HT1080 (cell line): Measurements from ENCODE around the gene ACKR2. TPM values are rescaled to one million over a fixed set of nuclear protein-coding genes. Genes with fewer than 3 reads are reported as not detected.
A peak's percentile ranks its signal among the peaks of the same experiment; 100 is the strongest.

Source experiments
- DNase-seq: peaks from one replicate; pipeline ENCODE4 v3.0.0-alpha.2; 2015; ENCODE audit warnings: low read depth
- polyA plus RNA-seq, 2 experiments: library from polyadenylated mRNA; depleted of rRNA; stranded (reverse); fragments of >200 nt; gene quantifications; 2 replicates each; pipeline ENCODE4 v1.2.3, GENCODE V29; 2015
- total RNA-seq: library from RNA; depleted of rRNA; stranded (reverse); fragments of >200 nt; shearing (Covaris generic); gene quantifications from 2 replicates; pipeline ENCODE4 v1.2.3, GENCODE V29; 2014; rRNA removed

The ACKR2 gene, protein sequence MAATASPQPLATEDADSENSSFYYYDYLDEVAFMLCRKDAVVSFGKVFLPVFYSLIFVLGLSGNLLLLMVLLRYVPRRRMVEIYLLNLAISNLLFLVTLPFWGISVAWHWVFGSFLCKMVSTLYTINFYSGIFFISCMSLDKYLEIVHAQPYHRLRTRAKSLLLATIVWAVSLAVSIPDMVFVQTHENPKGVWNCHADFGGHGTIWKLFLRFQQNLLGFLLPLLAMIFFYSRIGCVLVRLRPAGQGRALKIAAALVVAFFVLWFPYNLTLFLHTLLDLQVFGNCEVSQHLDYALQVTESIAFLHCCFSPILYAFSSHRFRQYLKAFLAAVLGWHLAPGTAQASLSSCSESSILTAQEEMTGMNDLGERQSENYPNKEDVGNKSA
- total RNA-seq: not detected in 2 replicates
- 0.07 and 0.13 TPM in 2 replicates for polyA plus RNA-seq (2015; cell fraction: cytosol; rRNA removed)
- 0.07 and 0.17 TPM in 2 replicates for polyA plus RNA-seq (2015; cell fraction: nucleus; rRNA removed)

DNA sequence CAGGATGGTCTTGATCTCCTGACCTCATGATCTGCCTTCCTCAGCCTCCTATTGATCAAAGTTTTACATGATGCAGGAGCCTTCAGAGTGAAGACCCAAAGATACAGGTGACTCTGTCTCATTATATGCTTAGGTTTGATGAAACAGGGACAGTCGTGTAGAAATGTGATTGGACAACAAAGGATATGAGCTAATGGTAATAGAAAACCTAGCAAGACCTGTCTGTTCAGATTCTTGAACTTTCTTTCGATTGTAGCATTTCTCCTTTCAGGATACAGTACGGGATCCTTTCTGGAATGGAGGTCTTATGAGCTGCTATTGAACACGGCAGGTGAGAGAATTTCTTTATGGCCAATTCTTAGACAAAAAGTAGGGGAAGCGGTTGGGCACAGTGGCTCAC is at the start of gene ACKR2:
Gene ACKR2 (plus strand): TSS at position 244 of the 400 bp plus-strand sequence. CDS start 55,058 bp downstream, outside the sequence.
- DNase-seq: no peak

DNA sequence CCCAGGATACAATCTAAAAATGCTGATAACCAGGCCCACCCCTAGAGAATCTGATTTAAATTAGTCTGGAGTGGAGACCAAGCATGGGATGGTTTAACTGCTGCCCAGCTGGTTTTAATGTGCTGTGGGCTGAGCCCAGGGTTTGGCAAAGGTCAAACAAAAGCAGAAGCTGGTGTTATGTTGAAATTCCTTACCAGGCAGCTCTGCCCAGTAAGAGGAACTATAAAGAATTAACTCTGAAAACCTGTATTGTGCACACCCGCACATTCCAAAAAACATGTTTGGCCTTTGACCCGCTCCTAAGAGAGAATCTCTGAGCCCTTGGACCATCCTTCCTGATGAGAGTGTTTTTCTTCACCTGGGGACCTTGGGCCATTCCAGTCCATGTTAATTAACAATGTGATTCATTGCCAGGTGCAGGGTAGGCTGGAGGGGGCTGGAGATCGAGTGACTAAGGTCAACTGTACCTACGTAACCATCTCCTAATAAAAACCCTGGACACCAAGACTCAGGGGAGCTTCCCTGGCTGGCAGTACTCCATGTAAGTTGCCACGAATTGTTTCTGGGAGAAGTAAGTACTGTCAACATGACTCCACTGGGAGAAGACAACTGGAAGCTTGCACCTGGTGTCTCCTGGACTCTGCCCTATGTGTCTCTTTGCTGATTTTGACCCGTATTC is 47.1 kb upstream of the ACKR2 start:
- no peak for DNase-seq

DNA sequence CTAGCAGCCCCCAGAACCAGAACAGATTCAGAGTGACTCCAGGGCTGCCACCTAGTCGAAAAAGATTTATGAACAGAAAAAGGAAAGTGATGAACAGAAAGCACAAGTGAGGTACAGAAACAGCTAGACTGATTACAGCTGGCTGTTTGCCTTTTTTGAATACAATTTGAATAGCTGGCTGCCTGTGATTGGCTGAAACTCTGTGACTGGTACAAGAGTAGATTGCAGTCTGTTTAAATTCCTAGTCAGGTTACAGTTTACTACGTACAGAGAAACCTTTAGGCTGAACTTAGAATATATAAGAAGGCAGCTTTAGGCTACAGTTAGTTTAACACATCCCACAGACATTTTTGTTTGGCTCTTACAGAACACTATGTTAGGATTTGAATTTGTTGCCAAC is 46.2 kb upstream of the ACKR2 start:
- no peak for DNase-seq

DNA sequence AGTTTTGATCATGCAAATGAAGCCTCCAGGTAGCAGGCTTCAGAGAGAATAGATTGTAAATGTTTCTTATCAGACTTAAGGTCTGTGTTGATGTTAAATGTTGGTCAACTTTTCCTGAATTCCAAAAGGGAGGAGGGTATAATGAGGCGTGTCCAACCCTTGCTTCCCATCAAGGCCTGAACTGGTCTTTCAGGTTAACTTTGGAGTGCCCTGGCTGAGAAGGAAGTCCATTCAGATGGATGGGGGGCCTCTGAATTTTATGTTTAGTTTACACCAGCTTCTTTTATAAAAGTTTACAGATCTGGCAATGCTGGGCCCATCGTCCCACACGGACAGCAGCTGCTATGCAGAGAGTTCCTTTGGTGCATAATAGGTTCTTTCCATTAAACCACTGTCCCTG is 45.1 kb upstream of the ACKR2 start:
- DNase-seq: no peak

DNA sequence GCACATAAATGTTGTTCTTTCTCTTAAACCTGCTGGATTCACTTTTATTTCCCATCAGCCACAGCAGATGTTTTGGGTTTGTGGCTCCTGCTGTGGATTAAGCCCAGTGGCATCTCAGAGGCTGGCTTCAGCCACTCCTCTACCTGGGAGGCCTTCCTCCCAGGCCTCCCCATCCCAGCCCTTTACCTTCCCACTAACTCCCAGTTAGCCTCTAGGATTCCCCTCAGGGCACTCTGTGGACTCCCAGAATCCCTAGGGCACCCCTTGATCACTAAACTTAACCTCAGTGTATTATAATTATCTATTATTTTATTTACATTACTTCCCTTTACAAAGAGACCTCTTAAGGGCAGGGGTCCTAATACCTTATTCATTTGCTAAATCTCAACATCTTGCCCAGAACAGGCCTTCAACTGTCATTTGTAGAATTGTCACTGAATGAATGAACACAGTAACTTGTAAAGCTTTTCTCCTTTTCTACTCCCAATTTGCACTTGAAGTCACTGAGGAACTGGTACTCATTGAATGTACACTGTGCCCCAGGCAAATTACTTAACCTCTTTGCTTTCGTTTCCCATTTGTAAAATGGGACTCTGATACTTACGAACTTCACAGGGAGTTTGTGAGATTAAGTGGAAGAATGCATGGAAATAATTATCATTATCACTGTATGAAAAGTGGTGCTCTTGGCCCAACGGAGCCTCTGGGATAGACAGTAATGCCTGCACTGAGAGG is 44.5 kb upstream of the ACKR2 start:
- DNase-seq: no peak

DNA sequence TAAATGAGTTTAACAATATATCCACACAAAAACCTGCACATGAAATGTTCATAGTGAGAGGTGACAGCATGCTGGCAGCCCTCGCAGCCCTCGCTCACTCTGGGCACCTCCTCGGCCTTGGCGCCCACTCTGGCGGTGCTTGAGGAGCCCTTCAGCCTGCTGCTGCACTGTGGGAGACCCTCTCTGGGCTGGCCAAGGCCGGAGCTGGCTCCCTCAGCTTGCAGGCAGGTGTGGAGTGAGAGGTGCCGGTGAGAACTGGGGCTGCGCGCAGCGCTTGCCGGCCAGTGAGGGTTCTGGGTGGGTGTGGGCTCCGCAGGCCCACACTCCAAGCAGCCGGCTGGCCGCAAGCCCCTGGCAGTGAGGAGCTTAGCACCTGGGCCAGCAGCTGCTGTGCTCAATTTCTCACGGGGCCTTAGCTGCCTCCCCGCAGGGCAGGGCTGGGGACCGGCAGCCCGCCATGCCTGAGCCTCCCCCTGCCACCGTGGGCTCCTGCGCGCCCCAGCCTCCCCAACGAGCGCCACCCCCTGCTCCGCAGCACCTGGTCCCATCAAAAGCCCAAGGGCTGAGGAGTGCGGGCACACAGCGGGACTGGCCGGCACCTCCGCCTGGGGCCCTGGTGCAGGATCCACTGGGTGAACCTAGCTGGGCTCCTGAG is 39.6 kb upstream of the ACKR2 start:
- no peak for DNase-seq

DNA sequence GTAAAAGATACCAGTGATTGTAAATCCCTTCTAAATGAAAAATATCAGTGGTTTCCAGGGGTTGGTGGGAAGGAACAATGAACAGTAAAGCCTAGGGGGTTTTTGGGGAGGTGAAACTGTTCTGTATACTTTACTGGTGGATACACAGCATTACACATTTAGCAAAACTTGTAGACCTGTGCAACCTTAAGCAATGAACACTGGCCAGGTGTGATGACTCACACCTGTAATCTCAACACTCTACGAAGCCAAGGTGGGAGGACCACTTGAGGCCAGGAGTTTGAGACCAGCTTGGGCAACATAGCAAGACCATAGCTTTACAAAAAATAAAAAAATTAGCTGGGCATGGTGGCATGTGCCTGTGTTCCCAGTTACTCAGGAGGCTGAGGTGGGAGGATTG is 38.0 kb upstream of the ACKR2 start:
- DNase-seq: no peak

DNA sequence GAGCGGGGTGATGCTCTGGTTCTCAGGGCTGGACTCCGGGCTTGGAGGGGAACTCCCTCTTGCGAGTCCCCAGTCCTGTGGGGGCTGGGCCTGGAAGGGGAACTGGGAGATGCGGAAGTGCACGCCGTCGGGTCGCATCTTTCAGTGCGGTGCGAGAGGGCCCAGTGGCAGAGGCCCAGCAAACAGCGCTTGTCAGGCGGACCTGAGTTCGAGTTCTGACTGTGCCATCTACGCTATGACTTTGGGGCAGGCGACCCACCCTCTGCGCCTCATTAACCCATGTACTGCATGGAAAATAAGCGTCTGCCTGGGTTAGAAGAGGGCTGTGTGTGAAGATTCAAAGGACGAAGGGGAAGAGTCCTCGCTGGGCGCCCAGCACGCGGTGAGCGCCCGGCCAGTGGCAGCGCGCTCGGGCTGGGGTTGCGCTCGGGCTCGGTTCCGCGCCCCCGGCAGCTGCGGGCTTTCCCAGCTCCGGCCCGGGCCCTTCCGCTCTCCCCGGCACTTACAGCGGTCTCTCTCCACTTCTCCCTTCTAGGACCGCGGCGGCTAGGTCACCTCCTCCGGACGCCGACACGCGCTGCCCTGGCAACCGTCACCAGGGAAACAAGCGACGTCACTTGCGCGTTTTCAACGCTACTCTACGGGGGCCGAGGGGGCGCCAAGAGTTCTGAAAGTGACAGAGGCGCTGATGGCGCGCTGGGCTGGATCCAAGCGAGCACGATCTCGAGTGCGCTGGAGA is 36.4 kb upstream of the ACKR2 start, which contains the start of gene CCDC13:
Gene CCDC13 (minus strand): TSS at position 584 of the 739 bp plus-strand sequence. CDS start 14,908 bp downstream, outside the sequence.
- DNase-seq: peak; percentile 84

DNA sequence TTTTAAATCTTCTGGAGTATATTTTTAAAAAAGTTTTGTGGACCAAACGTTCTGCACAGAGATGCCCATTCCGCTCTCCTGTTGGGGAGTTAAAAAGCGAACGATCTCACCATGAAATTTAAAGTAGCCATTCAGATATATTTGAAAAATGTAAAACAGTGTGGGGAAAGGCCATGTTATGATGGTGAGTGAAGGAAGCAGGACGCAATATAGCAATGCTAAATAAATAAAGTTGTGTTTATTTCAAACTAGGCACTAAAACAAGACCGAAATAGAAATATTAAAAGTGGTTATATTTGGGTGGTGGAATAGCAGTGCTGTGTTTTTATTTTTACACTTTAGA is 35.9 kb upstream of the ACKR2 start:
- no peak for DNase-seq

DNA sequence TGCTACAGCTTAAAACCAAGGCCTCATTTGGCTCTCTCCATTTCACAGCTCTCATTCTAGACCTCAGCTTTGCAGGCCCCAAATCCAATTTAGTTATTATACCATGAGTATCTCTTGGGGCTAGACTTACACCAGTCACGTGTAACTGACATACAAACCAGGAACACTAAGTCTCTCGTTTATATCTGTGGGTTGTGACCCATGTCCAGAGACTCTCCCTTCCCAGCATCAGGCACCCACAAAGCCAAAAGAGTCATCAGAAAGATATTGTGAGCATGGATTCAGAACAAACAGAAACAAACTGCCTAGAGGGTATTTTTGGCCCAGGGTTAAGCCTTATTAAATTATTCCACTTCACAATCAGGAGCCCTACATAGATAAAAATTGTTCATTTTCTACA is 30.6 kb upstream of the ACKR2 start:
- DNase-seq: no peak

DNA sequence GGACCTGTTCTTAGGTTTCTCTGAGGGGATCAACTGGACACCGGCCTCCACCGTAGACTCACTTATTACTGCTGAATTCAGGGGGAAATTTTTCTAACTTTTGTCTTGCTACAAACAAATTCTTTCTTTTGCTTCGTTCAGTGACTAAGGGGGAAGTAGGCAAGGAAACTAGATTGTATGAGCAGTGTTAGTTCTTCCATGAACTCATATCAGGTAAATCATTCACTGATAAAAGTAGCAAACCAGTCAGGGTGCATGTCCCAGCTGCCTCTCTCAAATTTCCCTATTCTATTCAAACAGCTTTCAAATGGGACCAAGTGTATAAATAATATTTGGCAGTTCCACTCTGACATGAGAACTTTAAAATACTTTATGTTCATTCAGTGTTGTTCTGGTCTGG is 28.8 kb upstream of the ACKR2 start:
- DNase-seq: no peak

DNA sequence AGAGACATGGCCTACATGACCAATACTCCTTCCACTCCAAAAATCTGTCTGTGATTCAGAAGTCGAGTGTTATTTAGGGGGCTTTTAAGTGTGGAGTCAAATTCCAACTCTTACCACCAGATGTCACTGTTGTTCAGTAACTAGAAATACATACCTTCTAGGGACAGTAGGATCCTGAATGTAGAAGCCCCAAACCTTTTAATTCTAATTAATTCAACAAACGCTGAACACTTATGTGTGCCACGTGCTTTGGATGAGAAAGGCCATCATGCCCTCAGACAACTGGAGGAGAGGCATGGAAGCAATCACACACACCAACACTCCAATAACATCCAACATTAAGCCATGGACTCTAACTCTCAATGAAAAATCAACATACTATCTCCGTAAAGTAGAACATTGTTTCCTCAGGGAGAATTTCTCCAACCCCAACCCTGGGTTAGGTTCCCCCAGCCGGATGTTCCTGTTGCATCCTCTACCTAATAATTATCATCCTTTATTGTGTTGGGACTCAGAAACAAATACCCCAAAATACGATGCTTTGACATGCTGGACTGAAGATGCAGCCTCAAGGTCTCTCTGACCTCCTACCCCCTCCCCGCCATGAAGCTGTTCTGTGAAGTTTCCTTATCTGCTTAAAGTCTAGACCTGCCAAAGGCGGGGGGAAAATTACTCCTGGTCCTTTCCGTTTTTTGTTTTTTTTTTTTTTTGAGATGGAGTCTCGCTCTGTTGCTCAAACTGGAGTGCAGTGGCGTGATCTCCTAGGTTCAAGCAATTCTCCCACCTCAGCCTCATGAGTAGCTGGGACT is 28.1 kb upstream of the ACKR2 start:
- DNase-seq: peak; percentile 66

DNA sequence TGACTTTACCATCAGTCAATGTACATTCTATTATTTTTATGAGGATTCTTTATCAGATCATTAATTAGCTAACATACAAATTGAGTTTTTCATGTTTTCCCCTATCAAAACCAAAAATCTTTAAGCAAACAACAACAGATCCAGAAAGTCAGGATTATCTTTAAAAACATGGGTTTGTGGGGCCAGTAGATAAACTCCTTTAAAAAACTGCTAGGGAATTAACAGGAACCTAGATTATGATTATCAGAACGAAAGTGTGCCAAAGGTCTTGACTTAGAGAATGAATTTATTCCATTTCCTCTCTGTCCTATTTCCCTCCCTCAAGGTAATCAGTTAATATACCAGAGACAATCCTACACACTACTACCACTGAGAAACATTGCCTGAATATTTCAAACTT is 23.0 kb upstream of the ACKR2 start:
- DNase-seq: no peak

DNA sequence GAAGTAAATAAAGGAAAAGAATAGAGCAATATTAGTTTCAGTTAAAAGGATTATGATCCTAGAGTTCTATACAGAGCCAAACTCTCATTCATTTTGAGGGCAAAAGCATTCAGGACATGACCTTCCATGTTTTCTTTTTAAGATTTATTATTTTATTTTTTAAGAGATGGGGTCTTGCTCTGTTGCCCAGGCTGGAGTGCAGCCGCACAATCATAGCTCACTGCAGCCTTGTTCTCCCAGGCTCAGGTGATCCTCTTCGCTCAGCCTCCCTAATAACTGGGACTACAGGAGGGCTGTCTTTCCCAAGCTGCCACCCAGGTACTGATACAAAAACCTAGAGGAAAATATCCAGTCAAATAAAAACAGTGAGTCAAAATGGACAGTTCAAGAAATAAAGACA is 22.6 kb upstream of the ACKR2 start:
- no peak for DNase-seq

DNA sequence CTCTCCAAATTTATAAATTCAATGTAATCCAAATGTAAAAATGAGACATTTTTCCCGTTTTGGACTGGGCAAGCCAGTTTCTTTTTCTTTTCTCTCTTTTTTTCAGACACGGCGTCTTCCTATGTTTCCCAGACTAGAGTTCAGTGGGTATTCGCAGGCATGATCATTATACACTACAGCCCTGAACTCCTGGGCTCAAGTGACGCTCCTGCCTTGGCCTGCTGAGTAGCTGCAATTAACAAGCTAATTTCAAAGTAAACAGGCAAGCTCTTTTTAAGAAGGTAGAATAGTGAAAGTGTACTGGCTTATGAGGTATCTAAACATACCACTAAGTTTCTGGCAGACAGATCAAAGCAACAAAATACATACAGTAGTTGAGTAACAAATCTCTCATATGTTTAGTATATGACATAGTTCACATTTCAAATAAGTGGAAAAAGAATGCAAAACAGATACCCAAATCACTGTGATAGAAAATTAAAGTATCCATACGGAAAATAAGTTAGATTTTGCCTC is 18.5 kb upstream of the ACKR2 start:
- DNase-seq: no peak

DNA sequence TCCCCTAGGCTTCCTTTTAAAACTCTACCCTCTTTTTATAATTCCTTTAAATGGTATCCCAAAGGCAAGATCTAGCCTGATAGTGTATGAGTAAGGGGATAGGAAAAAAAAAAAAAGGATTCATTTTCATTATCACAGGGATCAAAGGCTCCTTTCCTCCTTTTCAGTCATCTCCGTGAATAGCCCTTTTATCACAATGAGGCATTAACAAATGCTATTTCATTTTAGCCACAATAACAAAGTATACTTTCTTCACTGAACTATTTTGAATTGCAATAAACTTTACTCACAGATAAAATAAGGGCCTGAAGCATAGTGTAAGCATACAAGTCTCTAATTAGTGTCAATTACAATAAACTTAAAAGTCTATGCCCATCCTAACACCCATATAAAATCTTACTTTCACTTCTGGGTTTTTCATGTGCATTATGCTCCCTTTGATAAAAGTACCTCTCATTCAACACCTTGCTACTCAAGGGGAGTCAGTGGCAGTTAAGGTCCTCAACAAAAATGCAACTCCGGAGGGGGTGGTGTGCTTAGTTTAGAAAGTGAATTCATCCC is 13.5 kb upstream of the ACKR2 start:
- DNase-seq: no peak

DNA sequence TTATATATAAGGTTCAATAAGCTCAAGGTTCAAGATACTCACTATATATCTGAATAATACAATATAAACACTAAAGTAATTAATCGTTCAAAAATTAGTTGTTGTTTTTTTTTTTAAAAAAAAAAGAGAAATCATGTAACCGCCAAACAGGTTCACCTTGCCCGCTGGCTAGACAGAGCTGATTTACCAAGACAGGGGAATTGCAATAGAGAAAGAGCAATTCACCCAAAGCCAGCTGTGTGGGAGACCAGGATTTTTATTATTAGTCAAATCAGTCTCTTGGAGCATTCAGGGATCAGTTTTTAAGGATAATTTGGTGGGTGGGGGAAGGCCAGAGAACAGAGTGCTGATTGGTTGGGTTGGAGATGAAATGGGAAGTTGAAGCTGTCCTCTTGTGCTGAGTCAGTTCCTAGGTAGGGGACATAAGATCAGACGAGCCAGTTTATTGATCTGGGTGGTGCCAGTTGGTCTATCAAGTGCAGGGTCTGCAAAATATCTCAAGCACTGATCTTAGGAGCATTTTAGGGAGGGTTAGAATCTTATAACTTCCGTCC is 12.8 kb upstream of the ACKR2 start:
- no peak for DNase-seq

DNA sequence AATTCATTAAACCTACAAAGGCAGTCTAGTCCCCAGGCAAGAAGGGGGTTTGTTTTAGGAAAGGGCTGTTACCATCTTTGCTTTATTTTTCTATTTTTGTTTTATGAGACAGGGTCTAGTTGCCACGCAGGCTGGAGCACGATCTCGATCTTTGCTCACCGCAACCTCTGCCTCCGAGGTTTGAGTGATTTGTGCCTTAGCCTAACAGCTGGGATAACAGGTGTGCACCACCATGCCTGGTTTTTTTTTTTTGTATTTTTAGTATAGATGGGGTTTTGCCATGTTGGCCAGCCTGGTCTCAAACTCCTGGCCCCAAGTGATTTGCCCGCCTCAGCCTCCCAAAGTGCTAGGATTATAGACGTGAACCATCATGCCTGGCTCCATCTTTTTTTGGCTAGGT is 9.9 kb upstream of the ACKR2 start:
- DNase-seq: no peak

DNA sequence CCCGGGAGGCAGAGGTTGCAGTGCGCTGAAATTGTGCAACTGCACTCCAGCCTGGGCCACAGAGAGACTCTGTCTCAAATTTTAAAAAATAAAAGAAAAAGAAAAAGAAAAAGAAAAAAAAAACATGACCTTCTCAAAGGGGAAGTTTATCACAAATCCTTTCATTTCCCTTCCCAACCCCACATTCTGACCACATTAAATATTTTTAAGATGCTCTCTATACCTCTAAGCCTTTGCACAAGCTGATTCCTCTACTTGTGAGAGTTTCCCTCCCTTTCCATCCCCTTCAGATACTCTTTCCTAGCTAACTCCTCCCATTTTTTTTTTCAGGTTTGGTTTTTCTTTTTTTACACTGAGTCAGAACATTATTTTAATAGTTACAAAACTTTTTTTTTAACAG is 9.0 kb upstream of the ACKR2 start:
- DNase-seq: no peak
